ENCODE measurements around the gene TPPP2. TPM values are rescaled to one million over a fixed set of nuclear protein-coding genes. Genes with fewer than 3 reads are reported as not detected.

TPPP2 gene
- total RNA-seq, 4 donors from 2014 or later, result not detected

- ATAC-seq, result no peak
- Histone ChIP-seq H3K27ac (peak overlapping the region in 1 of 4 donors; percentile 8), H3K36me3 (peaks cover 0 to 64% of the 10 kb centered on the region in 2 donors), H3K4me3 (no peak overlapping the region), H3K27me3 (no peaks in the 10 kb centered on the region), H3K9me3 (no peaks in the 10 kb centered on the region), H3K4me1 (peaks cover 0 to 78% (median 8%) of the 10 kb centered on the region in 3 donors)
- TF ChIP-seq POLR2AphosphoS5 (IDR thresholded peaks at IDR 0.05), result no peak
- no peak for TF ChIP-seq EP300 (IDR thresholded peaks at IDR 0.05)
- TF ChIP-seq POLR2A (IDR thresholded peaks at IDR 0.05), result no peak
- no peak for TF ChIP-seq CTCF (IDR thresholded peaks at IDR 0.05)
- 80 to 100% methylated on average over 1 to 3 of the region's 3 CpGs for WGBS, 2 donors (ENCODE audit: low coverage in 1 of 2)
These were observed 11.2 kb upstream of the TPPP2 start for GRCh38 chr14:21018781-21019180.

GRCh38 chr14:21019366-21019765, 10.7 kb upstream of the TPPP2 start:
- peaks cover 0 to 64% of the 10 kb centered on the region in 2 donors for H3K36me3 ChIP-seq
- H3K4me1 ChIP-seq, result peaks cover 0 to 84% (median 12%) of the 10 kb centered on the region in 3 donors

GRCh38 chr14:21020977-21021545, 9.0 kb upstream of the TPPP2 start:
- Histone ChIP-seq H3K4me1 (peaks cover 0 to 80% (median 15%) of the 10 kb centered on the region in 3 donors), H3K4me3 (no peak overlapping the region), H3K27ac (peak overlapping the region in 1 of 4 donors; percentile 91), H3K27me3 (no peaks in the 10 kb centered on the region), H3K36me3 (peaks cover 0 to 64% of the 10 kb centered on the region in 2 donors), H3K9me3 (no peaks in the 10 kb centered on the region)
- ATAC-seq, result no peak
- WGBS, 2 donors (ENCODE audit: low coverage in 1 of 2), result 69 to 86% methylated on average over 5 of the region's 5 CpGs
- no peak for TF ChIP-seq EP300 (IDR thresholded peaks at IDR 0.05)
- TF ChIP-seq CTCF (IDR thresholded peaks at IDR 0.05), result no peak
- no peak for TF ChIP-seq POLR2A (IDR thresholded peaks at IDR 0.05)
- no peak for TF ChIP-seq POLR2AphosphoS5 (IDR thresholded peaks at IDR 0.05)

More at GRCh38 chr14:21019366-21019765, 10.7 kb upstream of the TPPP2 start:
- no peaks in the 10 kb centered on the region for H3K27me3 ChIP-seq
- ATAC-seq, result no peak
- H3K4me3 ChIP-seq, result no peak overlapping the region
- peak overlapping the region in 1 of 4 donors; percentile 8 for H3K27ac ChIP-seq
- no peaks in the 10 kb centered on the region for H3K9me3 ChIP-seq
- no peak for TF ChIP-seq CTCF (IDR thresholded peaks at IDR 0.05)
- no peak for TF ChIP-seq POLR2AphosphoS5 (IDR thresholded peaks at IDR 0.05)
- TF ChIP-seq POLR2A (IDR thresholded peaks at IDR 0.05), result no peak
- TF ChIP-seq EP300 (IDR thresholded peaks at IDR 0.05), result no peak
- 64% methylated on average over 1 of the region's 1 CpG; no CpG with 5 or more reads in 1 of the 2 donors for WGBS, 2 donors (ENCODE audit: low coverage in 1 of 2)

GRCh38 chr14:21022686-21023085, 7.3 kb upstream of the TPPP2 start:
- TF ChIP-seq CTCF (IDR thresholded peaks at IDR 0.05) (no peak), EP300 (IDR thresholded peaks at IDR 0.05) (no peak), POLR2AphosphoS5 (IDR thresholded peaks at IDR 0.05) (no peak), POLR2A (IDR thresholded peaks at IDR 0.05) (no peak)
- WGBS, 2 donors (ENCODE audit: low coverage in 1 of 2), result 54 to 83% methylated on average over 3 to 5 of the region's 5 CpGs
- ATAC-seq, result no peak
- H3K27me3 ChIP-seq, result no peaks in the 10 kb centered on the region
- peaks cover 0 to 82% (median 17%) of the 10 kb centered on the region in 3 donors for H3K4me1 ChIP-seq
- H3K27ac ChIP-seq, result peak overlapping the region in 3 of 4 donors; percentile 91 to 95 (median 94)
- peak overlapping the region in 1 of 2 donors; percentile 74 for H3K4me3 ChIP-seq
- H3K9me3 ChIP-seq, result no peaks in the 10 kb centered on the region
- H3K36me3 ChIP-seq, result peaks cover 0 to 48% of the 10 kb centered on the region in 2 donors

- peak overlapping the region; percentile 74 to 77 for H3K4me3 ChIP-seq
- no peaks in the 10 kb centered on the region for H3K27me3 ChIP-seq
- peaks cover 0 to 79% (median 17%) of the 10 kb centered on the region in 3 donors for H3K4me1 ChIP-seq
- no peak for ATAC-seq
- TF ChIP-seq CTCF (IDR thresholded peaks at IDR 0.05), result no peak
- TF ChIP-seq POLR2AphosphoS5 (IDR thresholded peaks at IDR 0.05), result no peak
- no peak for TF ChIP-seq EP300 (IDR thresholded peaks at IDR 0.05)
- TF ChIP-seq POLR2A (IDR thresholded peaks at IDR 0.05), result no peak
- H3K36me3 ChIP-seq, result peaks cover 0 to 43% of the 10 kb centered on the region in 2 donors
- H3K27ac ChIP-seq, result peak overlapping the region; percentile 78 to 95 (median 92)
- no peaks in the 10 kb centered on the region for H3K9me3 ChIP-seq
- 33 to 43% methylated on average over 1 to 5 of the region's 7 CpGs for WGBS, 2 donors (ENCODE audit: low coverage in 1 of 2)
These were observed 6.8 kb upstream of the TPPP2 start for GRCh38 chr14:21023174-21023573.

Data from gastroesophageal sphincter (tissue), 4 donors.